Upper lobe of left lung (tissue), 4 donors: ENCODE data around the gene FOXP1.

Experiments
- CTCF ChIP-seq, 6 experiments: fragments of 450-650 bp in 4 of 6; fragments of 200-600 bp in 2 of 6; sonication (generic) in 2 of 6; IDR thresholded peaks; one replicate each; pipeline ENCODE4 v1.5.1; 2016 to 2019; ENCODE audit warnings: antibody characterized with exemption in 6 of 6
- POLR2A ChIP-seq, 4 donors: fragments of 450-650 bp; IDR thresholded peaks; one replicate each; pipeline ENCODE4 v1.5.1; 2016 to 2017; ENCODE audit warnings: antibody characterized with exemption in 4 of 4, mild to moderate bottlenecking in 2 of 4

- no peak for TF ChIP-seq POLR2A (IDR thresholded peaks at IDR 0.05)
- TF ChIP-seq CTCF (IDR thresholded peaks at IDR 0.05): no peak
Observed at GRCh38 chr3:71143493-71143892, 440.0 kb downstream of the FOXP1 start.
